ENCODE data around the gene THOC6.

- TF ChIP-seq CTCF (IDR thresholded peaks at IDR 0.05) (no peak), POLR2A (IDR thresholded peaks at IDR 0.05) (no peak)
These were observed 26.7 kb downstream of the THOC6 start for GRCh38 chr16:3050487-3050886.
